ENCODE results near the gene MYOG.

Gene MYOG

DNA sequence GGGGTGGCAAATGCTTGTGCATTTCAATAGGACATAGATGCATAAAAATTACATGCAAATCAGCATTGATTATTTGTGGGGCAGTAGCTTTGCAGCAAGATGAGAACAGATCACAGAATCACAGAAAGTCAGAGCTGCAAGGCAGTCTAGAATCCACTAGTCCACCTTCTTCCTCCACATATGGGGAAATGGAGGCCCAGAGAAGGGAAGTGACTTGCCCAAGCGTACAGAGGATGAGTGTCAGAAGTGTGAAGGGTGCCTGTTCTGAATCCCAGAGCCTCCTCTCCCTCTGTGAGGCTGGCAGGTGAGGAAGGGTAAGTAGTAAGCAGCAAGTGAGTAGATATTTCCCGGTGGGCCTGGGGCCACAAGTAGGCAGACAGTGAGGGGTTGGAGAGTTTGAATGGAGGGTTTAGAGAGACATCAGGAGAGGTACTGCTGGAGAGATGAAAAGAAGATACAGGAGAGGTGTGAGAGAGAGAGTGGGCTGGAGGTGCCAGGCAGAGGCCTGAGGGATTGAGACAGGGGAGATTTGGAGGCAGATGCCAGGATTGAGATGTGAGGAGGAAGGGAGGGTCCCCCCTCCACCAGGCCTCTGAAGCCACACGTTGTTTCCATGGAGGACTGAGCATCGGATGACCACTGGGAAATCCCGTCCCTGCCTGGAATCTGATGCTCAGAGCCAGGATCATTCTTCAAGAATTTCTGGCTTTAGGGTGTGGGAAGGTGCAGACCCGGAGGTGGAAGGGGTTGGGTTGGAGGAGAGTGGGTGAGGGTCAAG lies 4.8 kb upstream of the MYOG start:
- no peak for DNase-seq

- no peak for DNase-seq
These were observed 3.8 kb upstream of the MYOG start for GRCh38 chr1:203089651-203090045.

DNA sequence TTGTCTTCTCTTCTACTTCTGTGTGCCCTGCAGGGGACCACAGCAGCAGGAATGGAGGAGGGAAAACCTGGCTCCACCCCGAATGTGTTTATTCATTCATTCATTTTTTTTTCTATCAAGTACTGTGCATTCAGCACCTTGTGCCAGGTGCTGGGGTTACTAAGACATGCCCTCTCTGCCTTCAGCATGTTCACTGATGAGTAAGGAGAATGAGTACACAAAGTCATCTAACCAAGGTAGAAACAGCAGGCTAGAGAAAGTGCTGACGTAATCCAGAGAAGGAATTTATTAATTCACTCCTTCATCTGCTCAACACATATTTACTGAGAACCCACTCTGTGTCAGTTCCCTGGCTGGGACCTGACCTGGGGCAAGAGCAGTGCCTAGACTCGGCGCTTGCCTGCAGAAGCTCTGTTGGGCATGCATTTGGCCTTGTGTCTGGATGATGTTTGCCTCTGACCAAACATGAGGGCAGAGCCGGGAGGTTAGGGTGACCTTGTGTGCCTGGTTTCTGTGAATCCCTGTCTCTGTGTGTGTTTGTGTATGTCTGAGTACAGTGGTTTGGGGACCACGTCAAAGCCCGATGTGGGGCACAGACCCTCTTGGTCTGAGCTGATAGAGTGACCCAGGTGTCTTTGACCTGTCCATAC lies 3.3 kb upstream of the MYOG start:
- no peak for DNase-seq

DNA sequence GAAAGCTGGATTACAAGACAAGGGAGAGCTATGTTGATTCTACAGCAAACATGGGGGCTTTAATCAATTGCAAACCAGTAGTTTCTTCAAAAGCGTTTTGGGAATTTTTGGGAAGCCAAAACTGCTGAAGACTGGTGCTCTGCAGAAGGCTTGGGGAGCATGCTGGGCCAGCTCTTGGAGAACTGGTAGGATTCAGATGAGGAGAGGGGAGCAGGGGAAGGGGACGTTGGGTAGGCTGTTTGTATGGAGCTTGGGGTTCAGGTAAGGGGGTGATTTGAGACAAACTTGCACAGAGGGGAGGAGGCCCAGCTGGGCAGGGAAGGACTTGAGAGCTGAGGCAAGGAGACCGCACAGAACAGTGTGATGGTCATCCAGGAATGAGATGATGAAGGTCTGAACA lies 2.6 kb upstream of the MYOG start:
- no peak for DNase-seq

- DNase-seq: no peak
These were observed 1.4 kb upstream of the MYOG start for GRCh38 chr1:203086992-203087763.

DNA sequence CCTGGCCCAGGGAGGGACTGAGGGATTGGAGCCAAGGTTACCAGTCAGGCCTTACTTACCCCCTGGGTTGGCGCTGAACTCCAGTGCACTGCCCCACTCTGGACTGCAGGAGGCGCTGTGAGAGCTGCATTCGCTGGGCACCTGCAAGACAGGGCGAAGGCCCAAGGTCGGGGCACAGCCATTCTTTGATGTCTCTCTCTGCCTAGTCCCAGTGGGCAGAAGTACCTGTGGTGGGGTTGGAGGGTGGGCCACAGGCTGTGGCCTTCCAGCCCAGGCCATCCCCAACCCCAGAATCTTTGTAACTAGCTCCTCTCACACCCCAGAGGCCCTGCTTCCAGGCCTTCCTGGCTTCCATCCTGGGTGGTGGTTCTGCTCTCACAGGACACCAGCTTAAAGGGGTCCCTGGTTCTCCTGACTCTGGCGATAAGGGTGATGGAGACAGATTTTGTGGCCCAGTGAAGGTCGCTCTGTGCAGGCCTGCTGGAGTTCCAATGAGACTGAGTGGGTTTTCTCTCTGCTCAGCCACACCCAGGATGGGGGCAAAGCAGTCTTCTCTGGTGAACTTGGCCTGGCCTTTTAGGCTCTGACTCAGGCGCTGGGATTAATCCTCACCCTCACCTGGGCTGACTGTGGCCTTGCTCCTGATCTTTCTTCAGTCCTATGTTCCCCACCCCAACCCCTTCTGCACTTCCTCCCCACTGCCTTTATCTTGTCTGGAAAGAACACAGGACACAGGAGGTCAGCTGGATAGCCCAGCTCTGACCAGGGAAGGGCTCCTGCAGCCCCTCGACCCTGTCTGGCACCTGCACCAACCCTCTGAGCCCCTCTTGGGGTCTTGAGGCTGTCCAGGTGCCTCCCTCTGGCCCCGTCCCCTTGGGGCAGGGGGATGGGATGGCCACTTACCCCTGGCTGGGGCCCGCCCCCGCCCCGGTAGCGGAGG lies 954 bp downstream of the MYOG start:
- no peak for DNase-seq

- no peak for DNase-seq
These were observed 2.3 kb downstream of the MYOG start for GRCh38 chr1:203083463-203083921.

- no peak for DNase-seq
These were observed 3.0 kb downstream of the MYOG start for GRCh38 chr1:203082571-203083462.

DNA sequence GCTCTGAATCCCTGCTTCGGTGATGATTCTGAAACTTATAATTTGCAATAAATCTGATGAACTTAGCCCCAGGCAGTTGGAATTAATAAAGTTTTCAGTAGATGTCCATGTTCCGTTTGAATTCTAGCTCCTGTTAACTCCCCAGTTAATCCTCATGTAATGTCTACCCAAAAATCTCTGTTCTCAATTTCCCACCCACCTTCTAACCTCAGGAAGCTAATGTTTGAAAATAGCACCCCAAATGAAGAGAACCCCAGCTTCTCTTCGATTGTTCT lies 3.6 kb downstream of the MYOG start:
- no peak for DNase-seq

GRCh38 chr1:203081465-203082230 lies 4.2 kb downstream of the MYOG start:
- no peak for DNase-seq

GRCh38 chr1:203080456-203080855 lies 5.4 kb downstream of the MYOG start:
- DNase-seq: no peak

DNA sequence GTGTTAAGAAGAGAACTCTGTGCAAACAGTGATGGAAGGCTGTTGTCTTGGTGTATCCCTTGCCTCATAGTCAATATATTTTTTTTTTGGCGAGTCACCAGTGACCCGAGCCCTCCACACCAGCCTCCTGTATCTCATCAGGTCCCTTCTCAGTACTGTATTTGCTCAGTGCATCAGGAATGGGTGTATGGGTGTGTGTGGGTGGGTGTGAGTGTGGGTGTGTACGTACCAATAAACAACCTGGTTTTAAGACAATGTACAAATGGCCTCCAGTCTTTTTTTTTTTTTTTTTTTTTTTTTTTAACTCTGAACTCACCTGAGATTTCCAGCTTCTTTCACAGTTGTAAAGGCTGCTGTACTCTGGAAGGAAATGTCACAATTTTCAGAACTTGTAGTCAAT lies 7.3 kb downstream of the MYOG start:
- no peak for DNase-seq

DNA sequence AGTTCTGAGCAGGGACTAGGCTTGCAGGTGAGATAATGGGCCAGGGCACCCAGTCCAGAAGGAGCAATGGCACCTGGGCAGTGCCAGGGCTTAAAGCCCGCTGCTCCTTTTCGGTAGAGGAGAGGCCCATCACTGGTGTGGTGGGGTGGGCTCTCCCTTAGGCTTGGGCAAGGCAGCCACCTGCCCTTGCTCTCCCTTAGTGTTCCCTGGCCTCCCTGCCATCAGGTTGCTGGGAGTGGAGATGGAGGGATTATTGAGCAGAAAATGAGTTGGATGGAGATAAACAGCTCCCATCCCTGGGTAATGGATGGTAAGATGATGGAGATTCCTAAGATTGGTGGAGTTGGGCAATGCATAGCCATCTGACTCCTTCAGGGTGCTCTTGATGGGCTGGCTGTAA lies 7.9 kb downstream of the MYOG start:
- DNase-seq: no peak

DNA sequence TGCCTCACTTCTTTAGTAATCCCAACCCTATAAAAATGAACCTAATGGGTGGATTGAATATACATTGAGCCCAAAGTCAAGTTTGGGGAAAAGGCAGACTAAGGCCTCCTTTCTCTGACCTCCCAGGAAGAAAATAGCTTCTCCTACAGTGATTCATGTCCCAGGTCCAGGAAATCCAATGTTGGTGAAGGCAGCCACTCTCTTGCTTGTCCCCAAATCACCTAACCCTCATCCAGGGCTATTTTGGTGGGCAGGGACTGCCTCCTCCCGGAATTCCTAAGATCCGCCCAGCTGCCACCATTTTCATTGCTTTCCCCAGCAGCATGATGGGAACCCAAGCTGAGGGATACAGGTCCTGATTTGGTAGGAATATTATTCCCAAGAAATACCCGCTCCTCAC lies 8.4 kb downstream of the MYOG start:
- no peak for DNase-seq

- no peak for DNase-seq
These were observed 9.7 kb downstream of the MYOG start for GRCh38 chr1:203076031-203076511.

GRCh38 chr1:203075236-203076030 lies 10.4 kb downstream of the MYOG start:
- DNase-seq: no peak

GRCh38 chr1:203074610-203075009 lies 11.2 kb downstream of the MYOG start:
- DNase-seq: no peak

DNA sequence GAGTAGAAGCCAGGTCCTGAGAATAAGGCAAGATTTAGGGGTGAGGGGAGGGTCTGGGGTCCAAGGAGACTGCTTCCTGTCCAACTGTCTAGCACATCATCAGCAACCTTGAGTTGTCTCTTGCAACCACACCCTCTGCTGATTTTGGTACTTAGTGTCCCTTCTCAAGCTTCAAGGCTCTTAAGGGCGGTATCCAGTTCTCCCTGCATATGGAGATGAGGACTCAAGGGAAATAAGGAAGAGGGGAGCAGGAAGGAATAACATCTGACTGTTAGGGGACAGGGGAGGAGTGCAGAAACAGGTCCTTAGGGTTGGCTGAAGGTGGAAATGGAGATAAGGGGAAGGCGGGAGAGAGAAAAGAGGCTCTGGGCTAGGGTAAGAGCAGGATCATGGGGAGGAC lies 12.3 kb downstream of the MYOG start:
- no peak for DNase-seq

- no peak for DNase-seq
These were observed 12.9 kb downstream of the MYOG start for GRCh38 chr1:203072911-203073310.

- no peak for DNase-seq
These were observed 13.7 kb downstream of the MYOG start for GRCh38 chr1:203072002-203072602.
